Hematopoietic multipotent progenitor cell treated with erythropoietin and hydrocortisone succinate and interleukin-3 and kit ligand, for 4 days (in vitro differentiated cells): ENCODE results near the gene ZNF467.
A peak's percentile ranks its signal among the peaks of the same experiment; 100 is the strongest.

Experiments used
- DNase-seq: peaks from one replicate; pipeline ENCODE4 v3.0.0-alpha.2; 2015

The ZNF467 gene

DNA sequence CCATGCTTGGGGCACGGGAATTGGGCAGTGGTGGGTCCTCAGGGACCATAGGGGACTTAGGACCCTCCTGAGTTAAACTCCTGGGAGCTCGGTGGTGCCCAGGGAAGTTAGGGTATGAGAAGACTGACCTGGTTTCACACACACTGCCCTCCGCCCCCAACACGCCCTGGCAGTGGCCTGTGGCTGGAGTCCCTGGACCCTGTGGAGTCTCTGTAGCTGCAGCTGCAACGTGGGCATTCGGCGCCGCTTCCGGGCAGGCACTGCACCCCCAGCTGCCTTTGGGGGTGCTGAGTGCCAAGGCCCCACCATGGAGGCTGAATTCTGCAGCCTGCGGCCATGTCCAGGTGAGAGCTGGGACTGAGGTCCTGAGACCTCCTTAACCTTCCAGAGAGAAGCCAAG lies 34.9 kb upstream of the ZNF467 start:
- DNase-seq: no peak

DNA sequence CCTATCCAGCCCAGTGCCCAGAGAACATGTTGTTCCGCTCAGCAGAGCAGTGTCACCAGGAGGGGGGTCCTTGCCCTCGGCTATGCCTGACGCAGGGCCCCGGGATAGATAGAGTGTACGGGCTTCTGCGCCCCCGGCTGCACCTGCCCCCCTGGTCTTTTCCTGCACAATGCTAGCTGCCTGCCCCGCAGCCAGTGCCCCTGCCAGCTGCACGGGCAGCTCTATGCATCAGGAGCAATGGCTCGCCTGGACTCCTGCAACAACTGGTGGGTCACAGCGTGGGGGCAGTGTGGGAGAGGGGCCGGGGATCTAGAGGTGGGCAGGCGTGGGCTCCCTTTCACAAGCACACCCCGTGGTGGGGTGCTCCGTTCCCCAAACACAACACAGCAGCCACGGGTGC lies 33.3 kb upstream of the ZNF467 start:
- no peak for DNase-seq

DNA sequence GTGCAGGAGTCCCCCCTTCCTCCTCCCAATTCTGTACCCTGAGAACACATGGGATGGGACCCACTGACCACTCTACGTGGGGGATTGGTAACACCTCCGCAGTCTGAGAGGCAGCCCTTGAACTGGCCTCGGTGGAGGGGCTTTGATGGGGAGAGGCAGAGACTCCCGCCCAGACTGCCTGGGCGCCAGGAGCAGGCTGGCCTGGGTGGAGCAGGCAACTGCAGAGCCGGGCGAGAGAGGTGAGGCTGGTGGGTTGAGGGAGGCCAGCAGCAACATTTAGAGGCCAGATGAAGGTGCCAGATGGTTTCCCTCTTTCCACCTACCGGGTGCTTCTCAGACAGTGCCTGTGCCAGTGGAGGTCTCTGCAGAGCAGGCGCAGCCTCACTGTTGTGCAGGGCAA lies 30.7 kb upstream of the ZNF467 start:
- no peak for DNase-seq

DNA sequence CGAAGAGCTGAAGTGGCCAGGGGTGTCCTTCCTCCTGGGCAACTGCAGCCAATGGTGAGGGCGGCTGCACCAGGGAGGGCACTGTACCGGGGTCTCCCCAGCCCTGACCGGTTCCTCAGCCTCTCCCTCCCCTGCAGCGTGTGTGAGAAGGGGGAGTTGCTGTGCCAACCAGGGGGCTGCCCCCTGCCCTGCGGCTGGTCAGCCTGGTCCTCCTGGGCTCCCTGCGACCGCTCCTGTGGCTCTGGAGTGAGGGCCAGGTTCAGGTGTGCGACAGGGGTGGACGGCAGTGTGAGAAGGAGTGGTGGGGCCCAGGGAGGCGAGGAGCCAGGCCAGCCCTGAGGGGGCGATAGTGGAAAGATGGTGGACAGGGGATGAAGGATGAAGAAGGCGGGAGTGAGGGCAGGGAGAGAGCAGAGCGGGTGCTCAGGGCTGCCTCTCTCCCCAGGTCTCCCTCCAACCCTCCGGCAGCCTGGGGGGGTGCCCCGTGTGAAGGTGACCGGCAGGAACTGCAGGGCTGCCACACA lies 30.2 kb upstream of the ZNF467 start:
- no peak for DNase-seq

DNA sequence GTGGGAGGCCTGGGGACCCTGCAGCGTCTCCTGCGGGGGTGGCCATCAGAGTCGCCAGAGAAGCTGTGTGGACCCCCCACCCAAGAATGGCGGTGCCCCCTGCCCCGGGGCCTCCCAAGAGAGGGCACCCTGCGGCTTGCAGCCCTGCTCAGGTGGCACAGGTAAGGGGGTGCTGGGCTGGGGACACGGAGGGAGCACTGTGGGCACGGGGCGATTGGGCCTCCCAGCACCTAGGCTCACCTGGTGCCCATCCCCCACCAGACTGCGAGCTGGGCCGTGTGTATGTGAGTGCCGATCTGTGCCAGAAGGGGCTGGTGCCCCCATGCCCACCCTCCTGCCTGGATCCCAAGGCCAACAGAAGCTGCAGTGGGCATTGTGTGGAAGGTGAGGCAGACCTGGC lies 29.6 kb upstream of the ZNF467 start:
- no peak for DNase-seq

DNA sequence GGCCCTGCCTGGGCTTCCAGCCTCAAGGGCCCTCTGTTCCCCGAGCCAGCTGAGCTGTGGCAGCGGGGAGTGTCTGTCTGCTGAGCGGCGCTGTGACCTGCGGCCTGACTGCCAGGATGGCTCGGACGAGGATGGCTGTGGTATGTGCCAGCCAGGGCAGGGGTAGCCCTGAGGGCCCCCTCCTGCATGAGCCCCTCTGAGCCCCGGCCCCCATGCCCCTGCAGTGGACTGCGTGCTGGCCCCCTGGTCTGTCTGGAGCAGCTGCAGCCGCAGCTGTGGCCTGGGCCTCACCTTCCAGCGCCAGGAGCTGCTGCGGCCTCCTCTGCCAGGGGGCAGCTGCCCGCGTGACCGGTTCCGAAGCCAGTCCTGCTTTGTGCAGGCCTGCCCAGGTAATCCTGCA lies 28.4 kb upstream of the ZNF467 start:
- no peak for DNase-seq

DNA sequence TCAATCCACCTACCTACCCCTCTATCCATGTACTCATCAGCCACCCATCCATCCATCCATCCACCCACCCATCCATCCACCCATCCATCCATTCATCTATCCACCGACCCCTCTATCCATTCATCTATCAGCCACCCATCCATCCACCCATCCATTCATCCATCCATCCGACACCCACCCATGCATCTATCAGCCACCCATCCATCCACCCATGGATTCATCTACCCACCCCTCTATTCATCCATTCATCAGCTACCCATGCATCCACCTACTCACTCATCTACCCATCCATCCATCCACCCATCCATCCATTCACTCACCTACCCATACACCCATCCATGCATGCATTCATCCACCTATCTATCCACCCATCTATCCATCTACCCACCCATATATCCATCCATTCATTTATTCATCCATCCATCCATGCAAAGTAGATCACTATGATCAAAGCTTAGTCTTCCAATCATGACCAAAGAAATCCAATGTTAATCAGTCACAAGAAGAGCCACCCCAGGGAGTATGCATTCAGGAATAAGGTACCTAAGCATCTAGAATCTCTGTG lies 27.7 kb upstream of the ZNF467 start:
- DNase-seq: no peak

DNA sequence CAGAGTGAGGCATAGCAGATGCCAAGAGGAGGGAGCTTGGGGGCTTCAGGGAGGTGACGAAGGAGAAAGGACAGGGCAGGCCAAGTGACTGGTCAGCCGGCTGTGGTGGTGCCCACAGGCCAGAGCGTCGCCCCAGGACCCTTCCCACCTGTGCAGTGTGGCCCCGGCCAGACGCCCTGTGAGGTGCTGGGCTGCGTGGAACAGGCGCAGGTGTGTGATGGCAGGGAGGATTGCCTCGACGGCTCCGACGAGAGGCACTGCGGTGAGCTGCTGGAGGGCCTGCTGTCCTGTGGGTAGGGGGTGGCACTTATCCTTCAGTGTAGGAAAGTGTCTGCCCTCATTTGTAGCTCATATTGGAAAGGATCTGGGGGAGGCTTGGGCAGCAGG lies 26.8 kb upstream of the ZNF467 start:
- no peak for DNase-seq

DNA sequence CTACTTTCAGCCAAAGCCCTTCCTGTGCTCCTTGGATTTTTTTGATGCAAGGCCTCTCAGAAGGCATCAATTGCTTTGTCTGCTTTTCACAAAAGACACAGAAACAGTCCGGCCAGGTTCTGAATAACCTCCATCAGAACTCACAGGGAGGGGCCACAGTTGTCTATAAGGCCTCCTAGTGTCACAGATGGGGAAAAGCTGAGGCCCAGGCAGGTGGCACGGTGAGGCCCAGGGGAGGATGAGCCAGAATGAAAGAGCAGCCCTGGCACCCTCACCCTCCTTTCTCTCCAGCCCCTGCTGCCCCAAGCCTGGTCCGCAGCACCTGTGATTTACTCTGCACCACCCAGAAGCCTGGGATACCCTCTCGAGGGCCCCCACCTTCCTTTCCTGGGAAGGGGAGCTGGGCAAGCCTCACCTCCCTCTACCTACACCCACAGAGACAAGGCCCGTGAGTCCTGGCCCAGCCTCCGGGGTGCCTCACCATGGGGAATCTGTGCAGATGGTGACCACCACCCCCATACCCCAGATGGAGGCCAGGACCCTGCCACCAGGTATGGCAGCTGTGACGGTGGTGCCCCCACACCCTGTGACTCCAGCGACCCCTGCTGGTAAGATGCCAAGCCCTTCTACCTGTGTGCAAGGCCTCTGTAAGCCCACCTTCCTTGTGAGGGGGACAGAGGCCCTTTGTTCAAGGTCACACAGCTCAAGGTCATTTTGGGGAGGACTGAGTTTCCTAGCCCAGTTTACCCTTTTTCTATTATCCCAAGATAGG lies 26.2 kb upstream of the ZNF467 start:
- peak; percentile 45 for DNase-seq

DNA sequence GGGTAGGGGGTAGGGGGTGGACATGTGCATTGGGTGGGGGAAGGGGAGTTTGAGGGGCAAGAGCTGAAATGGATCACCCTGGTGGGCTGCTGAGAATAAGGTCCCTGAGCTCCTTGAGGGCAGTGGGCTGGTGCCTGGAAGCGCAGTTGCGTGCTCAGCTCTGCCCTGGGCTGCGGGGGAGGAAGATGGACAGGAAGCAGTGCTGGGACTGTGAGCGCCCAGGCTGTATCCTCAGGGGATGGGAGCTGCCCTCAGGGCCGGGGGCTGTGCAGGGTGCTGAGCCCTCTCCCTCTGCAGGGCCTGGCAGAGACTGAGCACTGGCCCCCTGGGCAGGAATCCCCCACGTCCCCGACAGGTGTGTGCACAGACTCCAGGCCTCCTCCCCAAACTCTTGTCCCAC lies 24.4 kb upstream of the ZNF467 start:
- DNase-seq: no peak

DNA sequence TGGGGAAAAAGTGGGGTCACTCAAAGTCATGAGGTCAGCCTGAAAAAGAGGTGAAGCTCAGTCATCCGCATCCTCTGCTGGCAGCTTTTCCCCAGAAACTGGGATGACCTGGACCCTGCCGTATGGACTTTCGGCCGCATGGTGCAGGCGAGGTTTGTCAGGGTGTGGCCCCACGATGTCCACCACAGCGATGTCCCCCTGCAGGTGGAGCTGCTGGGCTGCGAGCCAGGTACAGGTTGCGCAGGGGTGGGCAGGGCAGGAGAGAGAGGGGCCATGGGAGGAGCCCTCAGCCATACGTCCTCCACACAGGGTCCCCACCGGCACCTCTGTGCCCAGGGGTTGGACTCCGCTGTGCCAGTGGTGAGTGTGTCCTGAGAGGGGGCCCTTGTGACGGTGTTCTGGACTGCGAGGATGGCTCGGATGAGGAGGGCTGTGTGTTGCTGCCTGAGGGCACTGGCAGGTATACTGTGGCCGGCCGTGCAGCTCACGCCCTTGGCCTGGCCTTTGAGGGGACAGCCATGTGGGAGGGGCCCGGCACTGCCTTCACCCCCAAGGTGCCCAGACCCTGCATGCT lies 23.0 kb upstream of the ZNF467 start:
- no peak for DNase-seq

DNA sequence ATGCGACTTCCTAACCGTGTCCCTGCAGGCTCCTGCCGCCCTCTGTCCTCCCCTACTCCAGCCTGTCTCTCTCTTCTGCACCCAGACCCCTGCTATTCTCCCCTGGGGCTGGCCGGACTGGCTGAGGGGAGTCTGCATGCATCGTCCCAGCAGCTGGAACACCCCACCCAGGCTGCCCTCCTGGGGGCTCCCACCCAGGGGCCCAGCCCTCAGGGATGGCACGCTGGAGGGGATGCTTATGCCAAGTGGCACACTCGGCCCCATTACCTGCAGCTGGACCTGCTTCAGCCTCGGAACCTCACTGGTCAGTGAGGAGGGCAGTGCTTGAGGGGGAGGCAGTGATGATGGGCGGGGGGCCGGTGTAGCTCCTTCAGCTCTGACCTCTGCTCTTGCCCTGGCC lies 21.7 kb upstream of the ZNF467 start:
- no peak for DNase-seq

DNA sequence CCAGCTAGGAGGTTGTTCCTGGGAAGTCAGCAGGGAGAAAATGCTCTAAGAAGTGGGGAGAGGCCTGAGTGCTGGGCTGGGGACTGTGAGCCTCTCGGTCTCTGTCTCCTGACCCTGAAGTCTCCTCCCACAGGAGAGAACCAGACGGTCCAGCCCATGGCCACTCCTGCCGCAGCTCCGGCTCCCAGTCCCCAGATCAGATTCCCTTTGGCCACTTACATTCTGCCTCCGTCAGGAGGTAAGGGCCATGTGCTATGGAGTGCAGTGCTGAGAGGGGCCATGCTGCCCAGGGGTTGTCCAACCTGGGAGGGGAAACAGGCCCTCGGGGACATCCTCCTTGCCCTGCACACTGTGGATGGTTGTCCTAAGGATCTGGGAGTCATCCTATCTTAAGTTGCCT lies 21.3 kb upstream of the ZNF467 start:
- DNase-seq: no peak

DNA sequence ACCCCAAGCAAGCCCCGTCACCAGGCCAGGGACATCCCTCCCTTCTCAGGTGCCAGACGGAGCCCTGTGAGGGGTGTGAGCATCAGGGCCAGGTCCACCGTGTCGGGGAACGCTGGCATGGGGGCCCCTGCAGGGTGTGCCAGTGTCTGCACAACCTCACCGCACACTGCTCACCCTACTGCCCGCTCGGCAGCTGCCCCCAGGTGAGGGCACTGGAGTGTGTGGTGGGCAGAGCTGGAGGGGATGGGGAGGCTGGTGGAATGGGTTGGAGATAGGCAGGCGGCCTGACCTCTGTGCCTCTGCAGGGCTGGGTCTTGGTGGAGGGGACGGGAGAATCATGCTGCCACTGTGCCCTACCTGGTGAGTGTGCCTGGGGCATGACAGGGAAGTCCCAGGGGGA lies 19.9 kb upstream of the ZNF467 start:
- DNase-seq: no peak

DNA sequence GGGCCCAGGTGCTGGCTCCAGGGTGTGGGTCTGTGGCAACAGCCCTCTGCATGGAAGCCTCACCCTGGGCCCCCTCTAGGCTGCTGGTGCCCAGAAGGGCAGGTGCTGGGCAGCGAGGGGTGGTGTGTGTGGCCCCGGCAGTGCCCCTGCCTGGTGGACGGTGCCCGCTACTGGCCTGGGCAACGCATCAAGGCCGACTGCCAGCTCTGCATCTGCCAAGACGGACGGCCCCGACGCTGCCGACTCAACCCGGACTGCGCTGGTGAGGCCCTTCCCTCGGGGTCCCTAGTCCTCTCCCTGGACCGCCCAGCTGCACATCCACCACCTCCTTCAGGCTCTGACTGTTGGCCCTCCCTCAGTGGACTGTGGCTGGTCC lies 18.8 kb upstream of the ZNF467 start:
- no peak for DNase-seq

DNA sequence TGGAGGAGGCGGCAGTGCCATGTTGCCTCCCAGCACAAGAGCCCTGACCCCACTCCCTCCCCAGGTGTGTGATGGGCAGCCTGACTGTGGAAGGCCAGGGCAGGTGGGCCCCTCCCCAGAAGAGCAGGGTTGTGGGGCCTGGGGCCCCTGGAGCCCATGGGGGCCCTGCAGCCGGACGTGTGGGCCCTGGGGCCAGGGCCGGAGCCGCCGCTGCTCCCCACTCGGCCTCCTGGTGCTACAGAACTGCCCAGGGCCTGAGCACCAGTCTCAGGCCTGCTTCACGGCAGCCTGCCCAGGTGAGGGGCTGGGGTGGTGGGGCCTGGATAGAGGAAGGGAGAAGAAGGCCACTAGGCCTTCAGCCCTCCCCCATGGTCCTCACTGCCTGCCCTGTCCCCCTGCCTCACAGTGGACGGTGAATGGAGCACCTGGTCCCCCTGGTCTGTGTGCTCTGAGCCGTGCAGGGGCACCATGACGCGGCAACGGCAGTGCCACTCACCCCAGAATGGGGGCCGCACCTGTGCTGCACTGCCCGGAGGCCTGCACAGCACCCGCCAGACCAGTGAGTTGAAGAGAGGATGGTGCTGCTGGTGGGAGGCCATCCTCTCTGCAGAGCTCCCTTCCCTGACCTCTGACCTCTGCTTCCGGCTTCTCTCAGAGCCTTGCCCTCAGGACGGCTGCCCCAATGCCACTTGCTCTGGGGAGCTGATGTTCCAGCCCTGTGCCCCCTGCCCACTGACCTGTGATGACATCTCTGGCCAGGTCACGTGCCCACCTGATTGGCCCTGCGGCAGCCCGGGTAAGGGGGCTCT lies 18.2 kb upstream of the ZNF467 start:
- no peak for DNase-seq

DNA sequence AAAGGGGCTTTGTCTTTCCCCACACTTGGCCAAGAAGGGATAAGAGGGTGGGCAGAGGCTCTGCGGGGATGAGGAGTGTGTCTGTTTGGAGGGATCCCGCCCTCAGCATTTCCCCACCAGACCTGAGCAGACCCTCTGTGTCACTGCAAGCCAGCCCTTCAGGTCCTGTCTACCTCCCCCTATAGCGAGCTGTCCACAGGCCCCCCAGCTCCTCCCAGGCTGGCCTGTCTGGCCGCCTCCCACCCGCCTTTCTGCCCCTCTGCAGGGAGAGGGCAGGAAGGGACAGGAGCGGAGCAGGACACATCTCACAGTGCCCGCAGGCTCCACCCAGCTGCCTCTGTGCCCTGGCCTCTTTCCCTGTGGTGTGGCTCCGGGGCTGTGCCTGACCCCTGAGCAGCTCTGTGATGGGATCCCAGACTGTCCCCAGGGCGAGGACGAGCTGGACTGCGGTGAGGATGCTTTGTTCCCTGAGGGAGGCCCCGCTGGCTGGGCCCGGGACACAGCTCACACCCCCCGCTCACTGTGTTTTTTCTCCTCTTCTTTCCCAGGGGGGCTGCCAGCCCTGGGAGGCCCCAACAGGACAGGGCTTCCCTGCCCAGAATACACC lies 17.5 kb upstream of the ZNF467 start:
- no peak for DNase-seq

DNA sequence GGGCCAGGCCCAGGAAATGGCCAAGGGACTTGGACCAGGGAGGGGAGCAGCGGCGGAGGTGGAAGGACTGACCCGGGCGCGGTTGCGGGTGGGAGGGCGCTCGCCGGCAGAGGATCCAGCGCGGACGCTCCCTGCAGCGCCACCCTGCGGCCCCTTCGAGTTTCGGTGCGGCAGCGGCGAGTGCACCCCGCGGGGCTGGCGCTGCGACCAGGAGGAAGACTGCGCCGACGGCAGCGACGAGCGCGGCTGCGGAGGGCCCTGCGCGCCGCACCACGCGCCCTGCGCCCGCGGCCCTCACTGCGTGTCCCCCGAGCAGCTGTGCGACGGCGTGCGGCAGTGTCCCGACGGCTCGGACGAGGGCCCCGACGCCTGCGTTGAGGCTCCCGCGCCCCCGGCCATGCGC lies 16.8 kb upstream of the ZNF467 start:
- DNase-seq: peak; percentile 75

DNA sequence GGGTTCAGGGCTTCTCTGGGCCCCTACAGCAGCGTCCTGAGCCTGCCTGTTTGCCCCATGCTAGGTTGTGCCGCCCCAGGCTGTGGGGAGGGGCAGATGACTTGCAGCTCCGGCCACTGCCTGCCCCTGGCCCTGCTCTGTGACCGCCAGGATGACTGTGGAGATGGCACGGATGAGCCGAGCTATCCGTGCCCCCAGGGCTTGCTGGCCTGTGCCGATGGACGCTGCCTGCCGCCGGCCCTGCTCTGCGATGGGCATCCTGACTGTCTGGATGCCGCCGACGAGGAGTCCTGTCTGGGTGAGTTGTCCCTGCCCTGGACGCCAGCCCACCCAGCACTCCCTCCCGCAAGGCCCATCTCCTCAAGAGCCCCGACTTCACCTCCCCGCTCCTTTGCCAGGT lies 15.7 kb upstream of the ZNF467 start:
- DNase-seq: no peak

DNA sequence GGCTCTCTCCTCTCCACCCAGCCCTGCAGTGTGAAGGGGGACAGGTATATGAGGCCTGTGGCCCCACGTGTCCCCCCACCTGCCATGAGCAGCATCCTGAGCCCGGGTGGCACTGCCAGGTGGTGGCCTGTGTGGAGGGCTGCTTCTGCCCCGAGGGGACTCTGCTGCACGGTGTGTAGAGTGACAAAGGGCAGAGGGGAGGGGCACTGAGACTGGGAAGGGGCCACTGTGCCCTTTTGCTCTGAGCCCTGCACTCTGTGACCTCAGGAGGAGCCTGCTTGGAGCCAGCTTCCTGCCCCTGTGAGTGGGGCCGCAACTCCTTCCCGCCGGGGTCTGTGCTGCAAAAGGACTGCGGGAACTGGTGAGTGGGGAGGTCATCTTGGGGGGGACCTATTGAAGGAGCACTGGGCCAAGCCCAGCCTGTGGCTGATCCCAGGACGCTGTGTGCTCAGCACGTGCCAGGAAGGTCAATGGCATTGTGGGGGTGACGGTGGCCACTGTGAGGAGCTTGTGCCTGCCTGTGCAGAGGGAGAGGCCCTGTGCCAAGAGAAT lies 15.0 kb upstream of the ZNF467 start:
- DNase-seq: no peak

DNA sequence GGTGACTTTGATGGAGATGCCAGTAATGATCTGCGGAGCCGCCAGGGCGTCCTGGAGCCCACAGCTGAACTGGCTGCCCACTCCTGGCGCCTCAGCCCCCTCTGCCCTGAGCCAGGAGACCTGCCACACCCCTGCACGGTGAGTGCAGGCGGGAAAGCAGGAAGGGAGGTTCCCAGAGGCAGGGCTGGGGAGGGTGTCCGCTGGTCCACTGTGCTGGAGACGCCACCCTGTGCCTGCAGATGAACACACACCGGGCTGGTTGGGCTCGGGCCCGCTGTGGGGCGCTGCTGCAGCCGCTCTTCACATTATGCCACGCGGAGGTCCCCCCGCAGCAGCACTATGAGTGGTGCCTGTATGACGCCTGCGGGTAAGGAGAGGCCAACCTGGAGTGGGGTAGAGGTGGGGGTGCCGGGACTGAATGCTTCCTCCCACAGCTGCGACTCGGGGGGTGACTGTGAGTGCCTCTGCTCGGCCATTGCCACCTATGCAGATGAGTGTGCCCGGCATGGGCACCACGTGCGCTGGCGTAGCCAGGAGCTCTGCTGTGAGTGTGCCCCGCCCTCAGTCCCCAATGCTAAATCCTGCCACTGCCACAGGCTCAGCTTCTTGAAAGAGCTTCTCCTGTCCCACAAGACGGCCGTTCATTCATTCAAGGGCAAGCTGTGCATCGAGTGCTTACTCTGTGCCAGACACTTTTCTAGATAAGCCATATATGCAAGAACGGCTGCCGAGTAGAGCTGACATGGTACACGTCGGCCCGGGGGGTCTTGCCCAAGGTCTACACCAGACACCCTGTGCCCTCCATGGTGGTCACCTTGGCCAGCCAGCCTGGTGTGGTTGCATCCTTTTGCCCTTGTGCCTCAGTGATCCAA lies 14.3 kb upstream of the ZNF467 start:
- peak; percentile 57 for DNase-seq

DNA sequence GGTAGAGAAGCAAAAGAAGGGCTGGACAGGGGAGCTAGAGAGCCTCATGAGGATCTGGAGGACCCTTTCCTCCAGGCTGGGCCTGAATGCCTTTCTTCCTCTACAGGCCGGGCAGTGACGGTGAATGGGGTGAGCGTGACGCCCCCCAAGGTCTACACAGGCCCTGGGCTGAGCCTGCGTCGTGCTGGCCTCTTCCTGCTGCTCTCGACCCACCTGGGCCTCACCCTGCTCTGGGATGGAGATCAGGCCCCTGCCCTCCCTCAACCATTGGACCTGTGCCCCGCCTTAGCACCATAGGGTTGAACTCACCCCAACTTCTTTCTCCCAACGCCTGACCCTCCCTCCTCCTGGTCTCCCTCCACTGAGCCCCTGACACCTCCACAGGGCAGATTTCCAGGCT lies 12.6 kb upstream of the ZNF467 start:
- no peak for DNase-seq
